OCI-LY1 (cell line): Measurements from ENCODE around the gene ADGRG1.

Experiments
- H2AFZ ChIP-seq: fragments of 200-600 bp; sonication (generic), shearing (Covaris generic); 2 replicates; pipeline ENCODE4 v1.6.0; 2014; ENCODE audit warnings: antibody characterized with exemption, mild to moderate bottlenecking, low read length
- H3F3A ChIP-seq: fragments of 200-600 bp; sonication (generic), shearing (Covaris generic); 2 replicates; pipeline ENCODE4 v1.6.0; 2014; ENCODE audit warnings: mild to moderate bottlenecking, antibody characterized with exemption, low read length, moderate library complexity; ENCODE audit not compliant: insufficient read depth
- H3K27ac ChIP-seq: fragments of 200-600 bp; sonication (generic); 2 replicates; pipeline ENCODE4 v1.5.1; 2014; ENCODE audit warnings: low read length, mixed run types, mild to moderate bottlenecking, low read depth; ENCODE audit not compliant: poor library complexity, severe bottlenecking
- H3K27me3 ChIP-seq: fragments of 200-600 bp; sonication (generic); 2 replicates; pipeline ENCODE4 v1.6.0; 2014; ENCODE audit warnings: antibody characterized with exemption, mild to moderate bottlenecking, low read length, moderate library complexity; ENCODE audit not compliant: insufficient read depth
- H3K36me3 ChIP-seq: fragments of 200-600 bp; sonication (generic); 2 replicates; pipeline ENCODE4 v1.6.1; 2014; ENCODE audit warnings: mild to moderate bottlenecking, antibody characterized with exemption, low read length, moderate library complexity, mixed read lengths; ENCODE audit not compliant: insufficient read depth
- H3K4me1 ChIP-seq: fragments of 200-600 bp; sonication (generic); 2 replicates; pipeline ENCODE4 v1.5.1; 2014; ENCODE audit warnings: mild to moderate bottlenecking, low read length, moderate library complexity; ENCODE audit not compliant: insufficient read depth, severe bottlenecking
- H3K4me2 ChIP-seq: fragments of 200-600 bp; sonication (generic), shearing (Covaris generic); 2 replicates; pipeline ENCODE4 v1.6.1; 2014; ENCODE audit warnings: low read length
- H3K4me3 ChIP-seq: fragments of 200-600 bp; sonication (generic); 2 replicates; pipeline ENCODE4 v1.5.1; 2014; ENCODE audit warnings: low read length, low read depth, mild to moderate bottlenecking, mixed read lengths; ENCODE audit not compliant: poor library complexity, severe bottlenecking
- H3K79me2 ChIP-seq: fragments of 200-600 bp; shearing (Covaris generic); 2 replicates; pipeline ENCODE4 v1.6.1; 2016; ENCODE audit warnings: mixed run types, low read length, mixed read lengths; ENCODE audit not compliant: insufficient read depth
- H3K9ac ChIP-seq: fragments of 200-600 bp; sonication (generic), shearing (Covaris generic); 2 replicates; pipeline ENCODE4 v1.6.1; 2014; ENCODE audit warnings: mild to moderate bottlenecking, low read length, mixed read lengths
- H3K9me2 ChIP-seq: fragments of 200-600 bp; sonication (generic), shearing (Covaris generic); 2 replicates; pipeline ENCODE4 v1.6.1; 2014; ENCODE audit warnings: low read depth, mild to moderate bottlenecking, low read length, mixed read lengths
- H3K9me3 ChIP-seq: fragments of 200-600 bp; shearing (Covaris generic); 2 replicates; pipeline ENCODE4 v1.6.1; 2014; ENCODE audit warnings: low read length, mixed read lengths
- H4K20me1 ChIP-seq: fragments of 200-600 bp; sonication (generic), shearing (Covaris generic); 2 replicates; pipeline ENCODE4 v1.6.0; 2016; ENCODE audit warnings: mild to moderate bottlenecking, low read length; ENCODE audit not compliant: insufficient read depth
- EZH2 ChIP-seq: fragments of 200-600 bp; sonication (generic), shearing (Covaris generic); IDR thresholded peaks from 2 replicates; pipeline ENCODE4 v1.8.0; 2017; ENCODE audit warnings: borderline replicate concordance, mixed run types, mild to moderate bottlenecking, antibody characterized with exemption, low read length, moderate library complexity, mixed read lengths
- TF ChIP-seq, protein P1 (sequence below): fragments of 200-600 bp; sonication (generic), shearing (Covaris generic); IDR thresholded peaks from 2 replicates; pipeline ENCODE4 v1.5.1; 2017; ENCODE audit warnings: mild to moderate bottlenecking, antibody characterized with exemption, low read length, moderate library complexity, mixed read lengths

ADGRG1 gene

DNA sequence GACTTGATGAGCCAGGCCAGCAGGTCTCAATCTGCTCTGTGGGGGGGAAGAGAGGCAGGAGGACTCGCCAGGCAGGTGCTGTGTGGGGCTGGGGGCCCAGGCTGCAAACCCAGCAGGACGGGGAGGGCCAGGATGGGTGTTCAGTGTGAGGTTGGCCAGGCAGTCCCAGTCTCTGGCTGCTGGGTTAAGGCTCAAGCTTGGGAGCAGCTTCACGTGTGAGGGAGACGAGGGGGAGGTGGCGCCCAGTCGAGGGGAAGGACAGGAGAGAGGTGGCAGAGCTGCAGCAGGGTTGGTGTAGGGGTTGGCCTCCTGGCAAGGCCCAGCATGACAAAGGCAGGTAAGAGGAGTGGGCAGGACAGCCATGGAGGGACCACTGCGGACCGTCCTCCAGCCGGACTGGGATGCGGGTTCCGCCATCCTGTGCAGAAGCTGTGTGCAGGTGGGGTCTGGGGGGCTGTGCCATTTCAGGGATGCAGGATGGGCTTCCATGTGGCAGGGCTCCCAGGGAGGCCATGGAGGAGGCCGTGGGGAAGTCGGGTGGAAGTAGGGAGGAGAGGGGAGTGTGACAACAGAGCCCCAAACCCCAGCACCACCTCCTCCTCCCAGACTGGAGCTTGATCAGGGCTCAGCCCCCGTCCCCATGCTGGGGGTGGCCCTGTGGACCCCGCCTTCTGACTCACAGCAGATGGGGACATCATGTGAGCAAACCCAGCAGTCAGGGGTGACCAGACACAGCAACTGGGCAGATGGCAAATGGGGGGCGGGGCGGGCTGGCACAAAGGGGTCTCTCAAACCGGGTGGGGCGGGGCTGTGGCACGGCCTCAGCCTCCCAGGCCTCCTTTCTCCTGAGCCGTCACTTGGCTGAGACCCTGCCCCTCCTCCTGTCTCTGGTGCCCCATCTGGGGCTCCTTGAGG lies 2.8 kb downstream of the ADGRG1 start:
- no peaks in the 10 kb centered on the region for H3K4me1 ChIP-seq
- H2AFZ ChIP-seq = no peak overlapping the region
- H3K9ac ChIP-seq = no peak overlapping the region
- H3K4me2 ChIP-seq = no peak overlapping the region
- no peaks in the 10 kb centered on the region for H3K79me2 ChIP-seq
- no peaks in the 10 kb centered on the region for H3F3A ChIP-seq
- no peak overlapping the region for H3K27ac ChIP-seq
- H3K9me3 ChIP-seq = no peaks in the 10 kb centered on the region
- no peaks in the 10 kb centered on the region for H3K36me3 ChIP-seq
- H4K20me1 ChIP-seq = no peaks in the 10 kb centered on the region
- TF ChIP-seq EZH2 = no peak
- TF ChIP-seq, protein P1, sequence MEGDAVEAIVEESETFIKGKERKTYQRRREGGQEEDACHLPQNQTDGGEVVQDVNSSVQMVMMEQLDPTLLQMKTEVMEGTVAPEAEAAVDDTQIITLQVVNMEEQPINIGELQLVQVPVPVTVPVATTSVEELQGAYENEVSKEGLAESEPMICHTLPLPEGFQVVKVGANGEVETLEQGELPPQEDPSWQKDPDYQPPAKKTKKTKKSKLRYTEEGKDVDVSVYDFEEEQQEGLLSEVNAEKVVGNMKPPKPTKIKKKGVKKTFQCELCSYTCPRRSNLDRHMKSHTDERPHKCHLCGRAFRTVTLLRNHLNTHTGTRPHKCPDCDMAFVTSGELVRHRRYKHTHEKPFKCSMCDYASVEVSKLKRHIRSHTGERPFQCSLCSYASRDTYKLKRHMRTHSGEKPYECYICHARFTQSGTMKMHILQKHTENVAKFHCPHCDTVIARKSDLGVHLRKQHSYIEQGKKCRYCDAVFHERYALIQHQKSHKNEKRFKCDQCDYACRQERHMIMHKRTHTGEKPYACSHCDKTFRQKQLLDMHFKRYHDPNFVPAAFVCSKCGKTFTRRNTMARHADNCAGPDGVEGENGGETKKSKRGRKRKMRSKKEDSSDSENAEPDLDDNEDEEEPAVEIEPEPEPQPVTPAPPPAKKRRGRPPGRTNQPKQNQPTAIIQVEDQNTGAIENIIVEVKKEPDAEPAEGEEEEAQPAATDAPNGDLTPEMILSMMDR = no peak
- no peak overlapping the region for H3K4me3 ChIP-seq
- H3K27me3 ChIP-seq = no peaks in the 10 kb centered on the region; the same call in 1 of the 2 replicates
- no peaks in the 10 kb centered on the region for H3K9me2 ChIP-seq

DNA sequence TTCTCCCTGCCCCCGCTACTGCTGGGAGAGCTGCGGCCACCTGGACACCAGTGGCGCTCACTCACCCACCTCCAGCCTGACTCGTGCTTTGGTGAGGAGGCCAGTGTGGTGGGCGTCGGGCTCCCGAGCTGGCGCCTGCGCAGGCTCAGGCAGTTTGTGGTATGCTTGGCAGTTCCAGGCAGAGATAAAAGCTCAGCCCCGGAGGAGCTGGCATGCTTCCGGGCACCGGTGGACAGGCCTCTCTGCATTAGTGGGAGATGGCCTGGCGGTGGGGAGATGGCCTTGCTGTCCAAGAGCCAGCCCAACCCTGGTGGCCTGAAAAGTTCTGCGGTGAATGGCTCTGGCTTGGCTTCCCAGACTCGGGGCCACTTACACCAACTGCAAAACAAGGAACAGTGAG lies 4.1 kb downstream of the ADGRG1 start:
- Histone ChIP-seq H3K9me3 (no peaks in the 10 kb centered on the region), H3K4me3 (no peak overlapping the region), H3K9ac (no peak overlapping the region), H3K9me2 (no peaks in the 10 kb centered on the region), H3F3A (no peaks in the 10 kb centered on the region), H3K4me2 (no peak overlapping the region), H3K36me3 (no peaks in the 10 kb centered on the region), H3K4me1 (no peaks in the 10 kb centered on the region), H2AFZ (no peak overlapping the region), H3K27ac (no peak overlapping the region), H3K79me2 (no peaks in the 10 kb centered on the region), H3K27me3 (peaks cover 6% of the 10 kb centered on the region; the same call in 1 of the 2 replicates), H4K20me1 (no peaks in the 10 kb centered on the region)
- TF ChIP-seq, protein P1 = no peak
- TF ChIP-seq EZH2 = no peak

DNA sequence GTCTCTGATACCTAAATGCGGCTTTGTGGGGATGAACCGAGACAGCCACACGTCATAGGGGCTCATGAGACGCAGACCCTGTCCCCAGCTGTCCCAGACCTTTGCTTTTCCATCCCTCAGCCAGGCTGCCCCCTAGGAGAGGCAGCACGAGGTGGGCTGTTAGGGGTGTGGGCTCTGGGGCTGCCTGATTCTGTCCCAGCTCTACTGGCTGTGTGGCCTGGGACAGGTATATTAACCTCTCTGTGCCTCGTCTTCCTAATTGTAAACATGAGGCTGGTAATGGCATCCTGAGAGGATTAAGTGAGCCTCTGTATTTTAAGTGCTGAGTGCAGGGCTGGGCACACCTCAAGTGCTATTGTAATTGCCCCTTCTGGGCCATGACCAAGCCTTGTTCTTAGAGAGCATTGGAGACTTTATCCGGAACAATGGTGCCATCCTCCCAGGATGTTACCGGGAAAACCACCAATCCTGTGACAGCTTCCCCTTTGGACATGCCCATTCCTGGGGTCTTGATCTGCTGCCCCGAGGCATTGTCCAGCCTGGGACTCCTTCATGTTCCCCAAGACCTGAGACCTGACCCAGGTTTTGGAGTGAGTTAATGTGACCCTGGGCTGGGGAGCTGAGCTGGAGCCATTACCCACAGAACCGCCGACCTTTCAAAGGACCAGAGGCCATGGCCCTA lies 5.1 kb downstream of the ADGRG1 start:
- H2AFZ ChIP-seq = no peak overlapping the region
- no peak overlapping the region for H3K9ac ChIP-seq
- H3K27ac ChIP-seq = no peak overlapping the region
- H3K9me2 ChIP-seq = no peaks in the 10 kb centered on the region
- no peaks in the 10 kb centered on the region for H3K79me2 ChIP-seq
- no peak overlapping the region for H3K4me3 ChIP-seq
- H3F3A ChIP-seq = no peaks in the 10 kb centered on the region
- H3K4me2 ChIP-seq = no peak overlapping the region
- H4K20me1 ChIP-seq = no peaks in the 10 kb centered on the region
- no peaks in the 10 kb centered on the region for H3K9me3 ChIP-seq
- TF ChIP-seq, protein P1 = no peak
- no peak for TF ChIP-seq EZH2
- H3K4me1 ChIP-seq = no peaks in the 10 kb centered on the region
- H3K36me3 ChIP-seq = no peaks in the 10 kb centered on the region
- peaks cover 6% of the 10 kb centered on the region; the same call in 1 of the 2 replicates for H3K27me3 ChIP-seq
